OCI-LY7 (cell line): Measurements from ENCODE around the gene COBLL1. TPM values are rescaled to one million over a fixed set of nuclear protein-coding genes. Genes with fewer than 3 reads are reported as not detected.

Experiments used
- BruUV-seq: library from RNA; stranded (reverse); fragments of 400-500 nt; replicated peaks from 2 replicates; lab custom pipeline; 2021; lab: Mats Ljungman, UMichigan
- CTCF ChIA-PET: fragments of 300-600 bp; sonication (Branson Sonifier 250); formaldehyde crosslinking; loops from one replicate; lab custom pipeline; 2022; ENCODE audit warnings: antibody characterized with exemption; ENCODE audit not compliant: unreplicated experiment; lab: Charles Lee
- POLR2A ChIA-PET: fragments of 300-600 bp; sonication (Branson Sonifier 250); formaldehyde crosslinking; loops from one replicate; lab custom pipeline; 2022; ENCODE audit warnings: antibody characterized with exemption; lab: Charles Lee
- DNase-seq: peaks from one replicate; pipeline ENCODE4 v3.0.0-alpha.2; 2015; ENCODE audit warnings: low spot score
- H2AFZ ChIP-seq: fragments of 200-600 bp; sonication (generic), shearing (Covaris generic); 2 replicates; pipeline ENCODE4 v1.6.1; 2014; ENCODE audit warnings: mild to moderate bottlenecking, antibody characterized with exemption, low read length, moderate library complexity
- H3K27ac ChIP-seq: fragments of 200-600 bp; sonication (generic); 2 replicates; pipeline ENCODE4 v1.5.1; 2014; ENCODE audit warnings: mixed run types, low read depth, mild to moderate bottlenecking, moderate library complexity, low read length, inconsistent platforms; ENCODE audit not compliant: poor library complexity, severe bottlenecking
- H3K36me3 ChIP-seq: fragments of 200-600 bp; sonication (generic); 2 replicates; pipeline ENCODE4 v1.6.1; 2014; ENCODE audit warnings: mild to moderate bottlenecking, antibody characterized with exemption, low read length, moderate library complexity, mixed read lengths; ENCODE audit not compliant: insufficient read depth
- H3K4me1 ChIP-seq: fragments of 200-600 bp; sonication (generic); 2 replicates; pipeline ENCODE4 v1.5.1; 2014; ENCODE audit warnings: mild to moderate bottlenecking, low read length; ENCODE audit not compliant: insufficient read depth, poor library complexity, severe bottlenecking
- H3K4me2 ChIP-seq: fragments of 200-600 bp; sonication (generic); 2 replicates; pipeline ENCODE4 v1.6.1; 2014; ENCODE audit warnings: mild to moderate bottlenecking, low read length
- H3K4me3 ChIP-seq: fragments of 200-600 bp; sonication (generic); 2 replicates; pipeline ENCODE4 v1.5.1; 2014; ENCODE audit warnings: mild to moderate bottlenecking, low read depth, low read length; ENCODE audit not compliant: poor library complexity, severe bottlenecking
- H3K79me2 ChIP-seq: fragments of 200-600 bp; sonication (generic); 2 replicates; pipeline ENCODE4 v1.6.1; 2016; ENCODE audit warnings: low read depth, mild to moderate bottlenecking, low read length, moderate library complexity, mixed read lengths; ENCODE audit not compliant: insufficient read depth
- H3K9me2 ChIP-seq: fragments of 200-600 bp; sonication (generic); 2 replicates; pipeline ENCODE4 v1.6.1; 2016; ENCODE audit warnings: mild to moderate bottlenecking, low read length, mixed read lengths; ENCODE audit not compliant: insufficient read depth
- H3K9me3 ChIP-seq: fragments of 200-600 bp; sonication (generic); 2 replicates; pipeline ENCODE4 v1.6.1; 2014; ENCODE audit warnings: mild to moderate bottlenecking, mixed run types, low read length, mixed read lengths
- H4K20me1 ChIP-seq: fragments of 200-600 bp; sonication (generic); 2 replicates; pipeline ENCODE4 v1.6.1; 2014; ENCODE audit warnings: mild to moderate bottlenecking, antibody characterized with exemption, low read length, moderate library complexity, mixed read lengths; ENCODE audit not compliant: insufficient read depth
- CTCF ChIP-seq: fragments of 200-600 bp; sonication (generic); conservative IDR thresholded peaks from 2 replicates; pipeline ENCODE4 v1.5.1; 2014; ENCODE audit warnings: mild to moderate bottlenecking, antibody characterized with exemption, low read length, moderate library complexity, mixed read lengths
- EZH2phosphoT487 ChIP-seq: fragments of 200-600 bp; sonication (generic); IDR thresholded peaks from 2 replicates; pipeline ENCODE4 v1.6.1; 2018; ENCODE audit warnings: low read depth, borderline replicate concordance, mild to moderate bottlenecking, mixed run types, antibody characterized with exemption, low read length, moderate library complexity, mixed read lengths
- intact Hi-C: fragments of 100-400 bp; cut with micrococcal nuclease; formaldehyde crosslinking; loops from one replicate; pipeline ENCODE4 v1.10.0; 2022; ENCODE audit not compliant: unreplicated experiment
- total RNA-seq, 2 experiments: library from RNA; depleted of rRNA in 1 of 2; stranded (reverse); fragments of >200 nt in 1 of 2; shearing (Covaris generic) in 1 of 2; gene quantifications; 2 replicates each; pipeline ENCODE4 v1.2.3, GENCODE V29; 2014 to 2022

COBLL1 gene
- total RNA-seq, 2 experiments from 2014 or later: 0.79 to 40.7 TPM

GRCh38 chr2:164771897-164772296, 69.7 kb downstream of the COBLL1 start:
- no peak for TF ChIP-seq CTCF
- TF ChIP-seq EZH2phosphoT487: no peak
- Histone ChIP-seq H3K4me3 (no peak overlapping the region), H3K79me2 (no peaks in the 10 kb centered on the region), H3K9me2 (no peaks in the 10 kb centered on the region), H3K27ac (no peak overlapping the region), H2AFZ (no peak overlapping the region), H3K4me2 (no peak overlapping the region), H3K4me1 (no peaks in the 10 kb centered on the region), H3K36me3 (no peaks in the 10 kb centered on the region), H4K20me1 (no peaks in the 10 kb centered on the region), H3K9me3 (no peaks in the 10 kb centered on the region)
- ChIA-PET POLR2A (interaction anchor here (2.1 to 3.2 kb wide), 3 partner anchors 10 to 15 kb away, joined by 8 to 11 read pairs (median 11); no protein-coding TSS in a partner anchor), CTCF (no interaction called here)
- no TSS peak for BruUV-seq
- intact Hi-C loops: no loop called here
- no peak for DNase-seq

- no TSS peak for BruUV-seq
These were observed 71.2 kb downstream of the COBLL1 start for GRCh38 chr2:164770421-164770916.

More at GRCh38 chr2:164770421-164770916, 71.2 kb downstream of the COBLL1 start:
- no peaks in the 10 kb centered on the region for H3K9me3 ChIP-seq
- no peaks in the 10 kb centered on the region for H3K36me3 ChIP-seq
- intact Hi-C loops: no loop called here
- H3K4me3 ChIP-seq: no peak overlapping the region
- TF ChIP-seq CTCF (no peak), EZH2phosphoT487 (no peak)
- no peak overlapping the region for H3K27ac ChIP-seq
- POLR2A ChIA-PET: interaction anchor here (2.1 to 3.2 kb wide), 2 partner anchors 9 to 13 kb away, joined by 8 to 11 read pairs; no protein-coding TSS in a partner anchor
- CTCF ChIA-PET: no interaction called here
- DNase-seq: no peak
- no peaks in the 10 kb centered on the region for H4K20me1 ChIP-seq
- no peak overlapping the region for H3K4me2 ChIP-seq
- H3K9me2 ChIP-seq: no peaks in the 10 kb centered on the region
- no peak overlapping the region for H2AFZ ChIP-seq
- no peaks in the 10 kb centered on the region for H3K79me2 ChIP-seq
- no peaks in the 10 kb centered on the region for H3K4me1 ChIP-seq
